Muscle layer of colon (tissue), 2 donors: ENCODE measurements around the gene GPR78.
"Not testable (repeated sequence)": the region's sequence is repeated elsewhere in the genome, so short reads cannot be mapped to it uniquely, and the experiment has no call there.

Experiments
- H3K27ac ChIP-seq: one replicate; pipeline ENCODE4 v1.7.0; 2013; ENCODE audit warnings: low read depth, mild to moderate bottlenecking, low read length, moderate library complexity
- H3K27me3 ChIP-seq, 2 donors: one replicate each; pipeline ENCODE4 v1.7.0; 2013; ENCODE audit warnings: low read length in 2 of 2, mild to moderate bottlenecking in 2 of 2; ENCODE audit not compliant: insufficient read depth in 2 of 2, control insufficient read depth in 1 of 2
- H3K36me3 ChIP-seq: one replicate; pipeline ENCODE4 v1.7.0; 2013; ENCODE audit warnings: mild to moderate bottlenecking, low read length; ENCODE audit not compliant: insufficient read depth
- H3K4me1 ChIP-seq: one replicate; pipeline ENCODE4 v1.7.0; 2013; ENCODE audit warnings: mild to moderate bottlenecking, low read length; ENCODE audit not compliant: insufficient read depth
- H3K4me3 ChIP-seq, 2 donors: one replicate each; pipeline ENCODE4 v1.7.0; 2013; ENCODE audit warnings: low read length in 2 of 2, low read depth in 1 of 2, mild to moderate bottlenecking in 1 of 2, moderate library complexity in 1 of 2
- H3K9ac ChIP-seq: one replicate; pipeline ENCODE4 v1.7.0; 2013; ENCODE audit warnings: low read length
- H3K9me3 ChIP-seq: one replicate; pipeline ENCODE4 v1.7.0; 2013; ENCODE audit warnings: mild to moderate bottlenecking, low read length
- donor health status: abdominal sarcoma.
- donor health status: Adenocarcinoma of cecum.

The GPR78 gene

GRCh38 chr4:8615921-8616787 is 36.0 kb downstream of the GPR78 start:
- H3K27me3 ChIP-seq, result no peaks in the 10 kb centered on the region
- no peaks in the 10 kb centered on the region for H3K9me3 ChIP-seq
- H3K36me3 ChIP-seq, result no peaks in the 10 kb centered on the region
- no peak overlapping the region for H3K27ac ChIP-seq
- H3K9ac ChIP-seq, result no peak overlapping the region
- H3K4me1 ChIP-seq, result no peaks in the 10 kb centered on the region
- H3K4me3 ChIP-seq, result no peak overlapping the region

DNA sequence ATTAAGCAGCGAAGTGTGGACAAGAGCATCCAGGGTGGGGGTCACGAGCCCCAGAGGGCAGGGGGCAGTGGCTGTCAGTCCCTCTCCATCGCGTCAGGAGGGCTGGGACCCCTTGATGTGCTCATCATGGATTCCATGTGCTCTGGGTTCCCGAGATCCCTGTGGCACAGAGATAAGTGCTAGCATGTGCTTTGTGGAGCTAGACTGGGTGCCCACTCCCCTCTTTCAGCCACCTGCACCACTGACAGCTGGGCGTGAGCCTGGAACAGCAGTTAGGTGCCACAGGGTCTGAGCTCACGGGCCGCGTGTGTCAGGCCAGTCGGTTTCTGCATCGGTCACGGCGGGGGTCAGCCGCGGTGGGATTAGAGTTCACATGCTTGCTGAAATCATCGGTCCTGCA is 36.6 kb downstream of the GPR78 start:
- H3K27ac ChIP-seq, result no peak overlapping the region
- no peaks in the 10 kb centered on the region for H3K27me3 ChIP-seq
- no peak overlapping the region for H3K4me3 ChIP-seq
- no peaks in the 10 kb centered on the region for H3K36me3 ChIP-seq
- no peak overlapping the region for H3K9ac ChIP-seq
- H3K9me3 ChIP-seq, result no peaks in the 10 kb centered on the region
- no peaks in the 10 kb centered on the region for H3K4me1 ChIP-seq

- H3K27ac ChIP-seq, result no peak overlapping the region
- no peaks in the 10 kb centered on the region for H3K36me3 ChIP-seq
- H3K9ac ChIP-seq, result no peak overlapping the region
- H3K9me3 ChIP-seq, result no peaks in the 10 kb centered on the region
- no peak overlapping the region for H3K4me3 ChIP-seq
- no peaks in the 10 kb centered on the region for H3K4me1 ChIP-seq
- no peaks in the 10 kb centered on the region for H3K27me3 ChIP-seq
Observed at GRCh38 chr4:8617486-8618040, 37.4 kb downstream of the GPR78 start.

- Histone ChIP-seq H3K27ac (no peak overlapping the region), H3K27me3 (no peaks in the 10 kb centered on the region), H3K9me3 (no peaks in the 10 kb centered on the region), H3K9ac (no peak overlapping the region), H3K4me1 (no peaks in the 10 kb centered on the region), H3K36me3 (no peaks in the 10 kb centered on the region), H3K4me3 (no peak overlapping the region)
Observed at GRCh38 chr4:8618421-8618820, 38.2 kb downstream of the GPR78 start.

DNA sequence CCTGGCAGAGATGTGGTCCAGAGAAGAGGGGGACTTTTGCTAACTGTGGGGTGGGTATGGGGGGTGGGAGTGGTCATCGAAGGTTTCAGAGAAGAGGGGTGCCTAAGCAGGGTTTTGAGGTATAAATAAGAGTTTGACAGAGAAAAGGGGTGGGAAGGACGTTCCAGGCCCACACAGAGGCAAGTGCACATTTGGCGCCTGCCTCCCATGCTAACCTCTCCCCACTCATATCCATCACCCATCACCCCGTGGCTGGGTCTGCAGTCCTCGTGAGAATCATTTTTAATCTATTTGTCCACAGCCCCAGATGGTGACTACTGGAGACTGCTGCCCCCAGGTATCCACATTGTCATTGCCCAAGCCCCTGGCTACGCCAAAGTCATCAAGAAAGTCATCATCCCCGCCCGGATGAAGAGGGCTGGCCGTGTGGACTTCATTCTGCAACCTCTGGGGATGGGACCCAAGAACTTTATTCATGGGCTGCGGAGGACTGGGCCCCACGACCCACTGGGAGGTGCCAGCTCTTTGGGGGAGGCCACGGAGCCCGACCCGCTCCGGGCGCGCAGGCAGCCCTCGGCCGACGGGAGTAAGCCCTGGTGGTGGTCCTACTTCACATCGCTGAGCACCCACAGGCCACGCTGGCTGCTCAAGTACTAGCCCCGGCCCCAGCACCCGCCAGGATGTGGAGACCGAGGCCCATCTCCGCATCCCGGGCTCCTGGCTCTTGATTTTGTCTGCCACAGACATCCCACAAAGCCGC is 38.9 kb downstream of the GPR78 start:
- H3K9ac ChIP-seq, result no peak overlapping the region
- no peaks in the 10 kb centered on the region for H3K4me1 ChIP-seq
- H3K27ac ChIP-seq, result no peak overlapping the region
- H3K36me3 ChIP-seq, result no peaks in the 10 kb centered on the region
- H3K4me3 ChIP-seq, result no peak overlapping the region
- H3K9me3 ChIP-seq, result no peaks in the 10 kb centered on the region
- no peaks in the 10 kb centered on the region for H3K27me3 ChIP-seq

- not testable (repeated sequence) for H3K27ac ChIP-seq, H3K9ac ChIP-seq, H3K4me1 ChIP-seq, H3K36me3 ChIP-seq, H3K9me3 ChIP-seq, H3K27me3 ChIP-seq, H3K4me3 ChIP-seq
Observed at GRCh38 chr4:8621135-8621534, 40.9 kb downstream of the GPR78 start.

DNA sequence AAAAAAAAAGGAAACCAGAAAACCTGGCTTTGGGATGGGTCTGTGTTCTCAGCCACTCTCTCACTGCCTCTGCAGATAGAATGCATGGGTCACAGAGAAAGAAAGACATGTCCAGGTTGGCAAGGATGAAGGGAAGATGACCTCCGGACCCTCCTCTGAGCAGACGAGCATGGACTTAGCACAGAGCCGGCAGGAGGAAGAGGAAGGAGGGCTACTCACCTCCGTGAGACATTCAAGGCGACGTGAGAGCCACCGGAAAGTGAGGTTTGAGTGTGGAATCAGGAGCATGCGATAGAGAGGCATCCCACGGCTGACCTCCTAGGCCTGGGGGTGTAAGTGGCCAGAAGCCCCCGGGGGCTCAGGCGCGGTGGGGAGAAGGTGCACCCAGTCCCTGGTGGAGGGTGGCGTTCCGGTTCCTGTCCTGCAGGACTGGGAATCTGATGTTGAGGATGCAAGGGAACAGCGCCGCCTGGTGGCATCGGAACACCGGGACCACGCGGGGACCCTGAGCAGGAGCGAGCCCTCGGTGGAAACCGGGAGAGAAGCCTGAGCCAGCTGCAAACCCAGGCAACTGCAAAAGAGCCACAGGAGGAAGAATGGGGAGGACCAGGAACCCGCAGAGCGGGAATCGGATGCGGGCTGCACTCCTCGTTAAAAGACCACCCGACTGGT is 44.5 kb downstream of the GPR78 start:
- not testable (repeated sequence) for H3K27ac ChIP-seq, H3K27me3 ChIP-seq, H3K9ac ChIP-seq, H3K36me3 ChIP-seq, H3K9me3 ChIP-seq, H3K4me1 ChIP-seq, H3K4me3 ChIP-seq

- H3K4me1 ChIP-seq, H3K4me3 ChIP-seq, H3K27me3 ChIP-seq, H3K36me3 ChIP-seq, H3K9ac ChIP-seq, H3K27ac ChIP-seq, H3K9me3 ChIP-seq: not testable (repeated sequence)
Observed at GRCh38 chr4:8630240-8630905, 50.2 kb downstream of the GPR78 start.

DNA sequence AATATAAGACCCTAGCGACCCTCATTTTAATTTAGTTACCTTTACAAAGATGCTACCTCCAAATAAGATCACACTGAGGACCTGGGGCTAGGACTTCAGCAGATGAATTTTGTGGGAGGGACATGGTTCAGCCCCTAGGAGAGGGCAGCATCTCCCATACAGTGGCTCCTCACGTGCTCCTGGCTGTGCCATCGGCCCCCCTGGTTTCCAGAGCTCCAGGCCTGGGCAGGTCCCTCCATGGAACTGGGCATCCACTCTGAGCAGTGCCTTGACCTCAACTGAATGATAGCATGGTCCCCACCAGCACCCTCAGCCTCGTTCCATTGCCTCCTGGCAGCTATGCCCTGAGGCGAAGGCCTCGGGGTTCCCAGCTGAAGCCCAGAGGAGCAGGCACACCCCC is 51.7 kb downstream of the GPR78 start:
- not testable (repeated sequence) for H3K9ac ChIP-seq, H3K27ac ChIP-seq, H3K4me3 ChIP-seq, H3K27me3 ChIP-seq, H3K36me3 ChIP-seq, H3K4me1 ChIP-seq, H3K9me3 ChIP-seq

DNA sequence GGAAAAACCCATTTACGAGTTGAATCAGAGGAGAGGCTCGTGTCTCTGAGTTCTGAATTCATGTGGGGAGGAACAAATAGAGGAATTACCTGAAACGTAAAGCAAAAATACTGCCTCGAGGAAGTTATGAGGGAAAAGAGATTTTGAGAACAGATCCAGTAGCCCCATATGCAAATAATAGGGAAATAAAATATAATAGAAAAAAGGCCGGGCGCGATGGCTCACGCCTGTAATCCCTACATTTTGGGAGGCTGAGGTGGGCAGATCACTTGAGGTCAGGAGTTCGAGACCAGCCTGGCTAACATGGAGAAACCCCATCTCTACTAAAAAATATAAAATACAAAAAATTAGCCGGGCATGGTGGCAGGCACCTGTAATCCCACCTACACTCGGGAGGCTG is 54.6 kb downstream of the GPR78 start:
- H3K4me3 ChIP-seq, H3K4me1 ChIP-seq, H3K9me3 ChIP-seq, H3K9ac ChIP-seq, H3K27me3 ChIP-seq, H3K27ac ChIP-seq, H3K36me3 ChIP-seq: not testable (repeated sequence)

DNA sequence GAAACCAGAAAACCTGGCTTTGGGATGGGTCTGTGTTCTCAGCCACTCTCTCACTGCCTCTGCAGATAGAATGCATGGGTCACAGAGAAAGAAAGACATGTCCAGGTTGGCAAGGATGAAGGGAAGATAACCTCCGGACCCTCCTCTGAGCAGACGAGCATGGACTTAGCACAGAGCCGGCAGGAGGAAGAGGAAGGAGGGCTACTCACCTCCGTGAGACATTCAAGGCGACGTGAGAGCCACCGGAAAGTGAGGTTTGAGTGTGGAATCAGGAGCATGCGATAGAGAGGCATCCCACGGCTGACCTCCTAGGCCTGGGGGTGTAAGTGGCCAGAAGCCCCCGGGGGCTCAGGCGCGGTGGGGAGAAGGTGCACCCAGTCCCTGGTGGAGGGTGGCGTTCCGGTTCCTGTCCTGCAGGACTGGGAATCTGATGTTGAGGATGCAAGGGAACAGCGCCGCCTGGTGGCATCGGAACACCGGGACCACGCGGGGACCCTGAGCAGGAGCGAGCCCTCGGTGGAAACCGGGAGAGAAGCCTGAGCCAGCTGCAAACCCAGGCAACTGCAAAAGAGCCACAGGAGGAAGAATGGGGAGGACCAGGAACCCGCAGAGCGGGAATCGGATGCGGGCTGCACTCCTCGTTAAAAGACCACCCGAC is 55.8 kb downstream of the GPR78 start:
- H3K4me1 ChIP-seq, H3K9ac ChIP-seq, H3K36me3 ChIP-seq, H3K27me3 ChIP-seq, H3K9me3 ChIP-seq, H3K27ac ChIP-seq, H3K4me3 ChIP-seq: not testable (repeated sequence)
